GM21717 (cell line): ENCODE results near the gene NUP62CL.
A peak's percentile ranks its signal among the peaks of the same experiment; 100 is the strongest.

Source experiments
- ATAC-seq: cut with Tn5 transposase; IDR thresholded peaks from one replicate; pipeline ENCODE4 v1.9.1; 2021; ENCODE audit warnings: mild to moderate bottlenecking, moderate library complexity; ENCODE audit not compliant: unreplicated experiment

The NUP62CL gene

DNA sequence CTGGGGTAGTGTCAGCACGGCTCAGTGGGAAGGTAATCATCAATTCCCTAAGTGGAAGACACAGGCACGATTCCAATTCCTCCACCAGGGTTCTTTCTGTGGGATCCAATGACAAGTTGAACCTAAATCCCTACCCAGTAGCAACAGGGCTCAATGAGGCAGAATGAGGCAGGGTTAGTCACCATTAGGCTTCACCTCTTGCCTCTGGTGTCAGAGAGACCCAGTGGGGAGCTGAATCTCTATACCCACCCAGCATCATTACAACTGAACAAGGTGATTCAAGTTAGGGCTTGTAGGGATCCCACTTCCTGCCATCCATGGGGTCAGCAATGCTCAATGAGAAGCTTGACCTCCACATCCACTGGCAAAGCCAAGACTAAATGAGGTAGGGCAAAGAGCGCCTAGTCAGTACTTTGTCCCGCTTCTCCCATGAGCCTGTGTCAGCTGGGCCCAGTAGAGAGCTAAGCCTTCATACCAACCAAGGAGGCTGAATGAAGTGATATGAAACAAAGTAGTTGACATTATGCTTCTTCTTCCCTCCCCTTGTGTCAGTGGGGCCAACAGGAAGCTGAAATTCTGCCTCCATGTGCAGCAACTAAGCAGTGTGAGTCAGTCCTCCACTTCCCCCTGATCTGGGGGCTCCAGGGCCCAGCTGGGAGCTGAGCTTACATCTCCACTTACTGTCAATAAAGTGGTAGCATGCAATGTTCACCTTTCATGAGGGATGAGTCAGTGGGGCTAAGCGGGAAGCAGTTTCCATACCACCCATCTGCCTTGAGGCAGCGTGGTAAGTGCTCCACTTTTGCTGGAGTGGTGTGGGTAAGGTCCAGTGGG, 51.2 kb downstream of the NUP62CL start:
- no peak for ATAC-seq

DNA sequence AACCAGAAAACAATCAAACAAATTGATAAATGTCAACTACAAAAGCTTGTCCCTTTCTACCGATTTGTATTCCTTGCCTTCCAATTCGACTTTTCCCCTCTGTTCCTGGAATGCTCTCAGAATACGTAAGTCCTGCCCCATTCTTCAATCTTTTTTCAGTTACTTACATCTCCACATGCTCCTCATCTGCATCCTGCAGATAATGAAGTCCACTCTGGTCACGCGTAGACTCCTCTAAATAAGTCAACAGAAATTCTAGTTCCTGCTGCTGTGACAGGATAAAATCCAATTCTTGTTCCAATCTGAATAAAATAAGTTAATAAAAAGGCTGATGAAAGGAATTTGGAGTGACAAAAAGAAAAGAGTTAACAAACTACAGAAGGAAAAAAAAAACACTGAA, 53.2 kb downstream of the NUP62CL start:
- no peak for ATAC-seq

DNA sequence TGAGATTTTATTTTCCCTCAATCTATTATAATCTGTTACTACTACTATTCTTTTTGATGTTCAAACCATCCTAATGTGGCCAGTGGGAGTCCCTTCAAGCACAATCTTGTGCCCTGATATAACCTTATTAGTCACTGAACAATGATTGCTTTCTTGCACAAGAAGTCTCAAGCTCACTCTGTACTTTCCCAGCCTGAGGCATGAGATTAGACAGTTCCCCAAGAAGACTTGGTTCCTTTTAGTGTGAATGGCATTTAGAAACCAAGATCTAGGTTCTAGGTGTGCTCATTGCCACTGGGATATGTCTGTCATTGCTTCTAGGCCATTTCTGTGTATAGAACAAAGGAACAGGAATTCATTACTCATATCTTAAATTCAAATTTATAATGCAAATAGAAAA, 59.6 kb downstream of the NUP62CL start:
- ATAC-seq: no peak

DNA sequence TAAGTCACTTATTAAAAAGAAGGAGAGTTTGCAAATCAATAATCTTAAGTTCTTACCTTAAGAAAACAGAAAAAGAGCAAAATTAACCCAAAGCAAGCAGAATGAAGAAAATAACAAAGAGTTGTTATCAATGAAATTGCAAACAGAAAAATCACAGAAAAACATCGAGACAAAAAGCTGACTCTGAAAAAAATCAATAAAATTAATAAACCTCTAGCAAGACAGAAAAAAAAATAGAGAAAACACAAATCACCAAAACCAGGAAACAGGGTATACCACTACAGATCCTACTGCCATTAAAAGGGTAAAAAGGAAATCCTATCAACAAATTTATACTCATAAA, 70.3 kb downstream of the NUP62CL start:
- ATAC-seq: no peak

- ATAC-seq: no peak
These were observed 70.9 kb downstream of the NUP62CL start for GRCh38 chrX:107135049-107135964.

- no peak for ATAC-seq
These were observed 82.5 kb downstream of the NUP62CL start for GRCh38 chrX:107123750-107124149.

DNA sequence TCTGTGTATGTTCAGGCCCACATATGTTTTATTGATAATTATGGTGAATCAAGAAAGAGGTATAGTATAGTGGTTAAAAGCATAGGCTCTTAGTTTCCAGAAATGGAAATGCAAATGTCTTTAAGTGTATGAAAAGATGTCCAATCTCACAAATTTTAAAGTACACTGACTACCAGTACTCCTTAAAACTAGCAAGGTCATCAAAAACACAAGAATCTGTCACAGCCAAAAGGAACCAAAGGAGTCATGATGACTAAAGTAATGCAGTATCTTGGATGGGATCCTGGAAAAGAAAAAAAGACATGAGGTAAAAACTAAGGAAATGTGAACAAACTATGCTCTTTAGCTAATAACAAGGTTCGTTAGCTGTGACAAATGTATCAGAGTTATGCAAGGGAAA, 87.0 kb downstream of the NUP62CL start:
- no peak for ATAC-seq

- peak; percentile 99 for ATAC-seq
These were observed 87.7 kb downstream of the NUP62CL start, which contains the start of gene RBM41 for GRCh38 chrX:107118322-107119147. Gene RBM41, minus strand, starts transcription at chrX:107118822. Its CDS starts 49 bp downstream, at chrX:107118773.

- no peak for ATAC-seq
These were observed 88.3 kb downstream of the NUP62CL start for GRCh38 chrX:107117993-107118321.

- no peak for ATAC-seq
These were observed 98.8 kb downstream of the NUP62CL start for GRCh38 chrX:107107459-107107858.

GRCh38 chrX:107102980-107103379, 103.3 kb downstream of the NUP62CL start:
- no peak for ATAC-seq

DNA sequence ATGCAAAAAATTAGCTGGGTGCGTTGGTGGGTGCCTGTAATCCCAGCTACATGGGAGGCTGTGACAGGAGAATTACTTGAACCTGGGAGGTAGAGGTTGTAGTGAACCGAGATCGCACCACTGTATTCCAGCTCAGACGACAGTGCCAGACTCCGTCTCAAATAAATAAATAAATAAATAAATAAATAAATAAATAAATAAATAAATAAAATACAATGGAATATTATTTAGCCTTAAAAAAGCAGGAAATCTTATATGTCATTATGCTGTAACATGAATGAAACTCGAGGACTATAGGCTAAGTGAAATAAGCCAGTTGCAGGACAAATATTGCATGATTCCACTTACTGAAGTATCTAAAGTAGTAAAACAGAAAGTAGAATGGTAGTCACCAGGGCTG, 130.1 kb downstream of the NUP62CL start:
- no peak for ATAC-seq
